ENCODE data around the gene RHEB.

- no peak for TF ChIP-seq CTCF (IDR thresholded peaks at IDR 0.05; ENCODE audit: low read depth, low read length)
- no peak for TF ChIP-seq EZH2phosphoT487 (IDR thresholded peaks at IDR 0.05; ENCODE audit: low read depth)
These were observed 7.3 kb downstream of the RHEB start for GRCh38 chr7:151512353-151512752.
